Thyroid gland (tissue), 4 donors: ENCODE measurements around the gene CACNB3. TPM values are rescaled to one million over a fixed set of nuclear protein-coding genes. Genes with fewer than 3 reads are reported as not detected.
"Not testable (repeated sequence)": the region's sequence is repeated elsewhere in the genome, so short reads cannot be mapped to it uniquely, and the experiment has no call there.

Experiments
- DNase-seq, 2 donors: peaks; one replicate each; pipeline ENCODE4 v3.0.0-alpha.2; 2019
- H3K27ac ChIP-seq, 3 donors: fragments of 200-600 bp; sonication (generic); 1 replicate in 2 of 3; 2 replicates in 1 of 3; pipeline ENCODE4 v1.5.1; 2016 to 2019; ENCODE audit warnings: mild to moderate bottlenecking in 1 of 3, moderate library complexity in 1 of 3
- H3K27me3 ChIP-seq: fragments of 200-600 bp; sonication (generic); one replicate; pipeline ENCODE4 v1.5.1; 2019
- H3K36me3 ChIP-seq, 2 donors: fragments of 200-600 bp; sonication (generic); one replicate each; pipeline ENCODE4 v1.5.1; 2016 to 2019
- H3K4me1 ChIP-seq, 2 donors: fragments of 200-600 bp; sonication (generic); one replicate each; pipeline ENCODE4 v1.5.1; 2017 to 2019
- H3K4me3 ChIP-seq, 3 donors: fragments of 200-600 bp; sonication (generic); replicated peaks in 1 of 3; 1 replicate in 2 of 3; 2 replicates in 1 of 3; pipeline ENCODE4 v1.5.1; 2016; ENCODE audit warnings: mild to moderate bottlenecking in 1 of 3
- H3K9me3 ChIP-seq: fragments of 200-600 bp; sonication (generic); one replicate; pipeline ENCODE4 v1.5.1; 2017
- POLR2A ChIP-seq, 2 donors: fragments of 450-650 bp; IDR thresholded peaks; one replicate each; pipeline ENCODE4 v1.6.1; 2017; ENCODE audit warnings: antibody characterized with exemption in 2 of 2, mild to moderate bottlenecking in 2 of 2, moderate library complexity in 1 of 2
- WGBS, 2 donors: methylation state at CpG; one replicate each; pipeline ENCODE4 v1.1.5; 2017; 5-methylcytosine and 5-hydroxymethylcytosine counted together
- intact Hi-C: fragments of 100-400 bp; cut with DNase I; formaldehyde crosslinking; loops from one replicate; pipeline ENCODE4 v1.15.1; 2023
- total RNA-seq, 4 donors: library from RNA; depleted of rRNA; stranded (reverse); fragments of >200 nt; gene quantifications; one replicate each; pipeline ENCODE4 v1.2.3, GENCODE V29; 2016
- TF ChIP-seq, protein P1 (sequence below), 6 experiments: fragments of 200-600 bp in 3 of 6; fragments of 450-650 bp in 3 of 6; sonication (generic) in 3 of 6; IDR thresholded peaks; one replicate each; pipeline ENCODE4 v1.5.1; 2016 to 2019; ENCODE audit warnings: antibody characterized with exemption in 6 of 6, mild to moderate bottlenecking in 2 of 6, inconsistent platforms in 1 of 6, moderate library complexity in 1 of 6

The CACNB3 gene
- total RNA-seq, 4 donors from 2014 or later: 7.1 to 16.4 (median 13.1) TPM

GRCh38 chr12:48851883-48852733 lies 33.8 kb downstream of the CACNB3 start, which contains the start of gene DDX23:
TSS of gene DDX23 (minus strand) at chr12:48852163. CDS start at chr12:48845782, 6,381 bp downstream.
- Histone ChIP-seq H3K36me3 (no peaks in the 10 kb centered on the region), H3K9me3 (no peaks in the 10 kb centered on the region), H3K4me3 (peak within 1 kb of the TSS; percentile 56 to 97 (median 91)), H3K27ac (peak within 1 kb of the TSS; percentile 62 to 85 (median 69)), H3K4me1 (peaks cover 14 to 16% of the 10 kb centered on the region in 2 donors), H3K27me3 (no peaks in the 10 kb centered on the region)
- 0 to 1% methylated on average over 31 to 53 of the region's 53 CpGs for WGBS, 2 donors
- peak; percentile 95 for DNase-seq
- intact Hi-C loops: no loop called here
- TF ChIP-seq POLR2A (IDR thresholded peaks at IDR 0.05): peak in 1 of 2 donors; percentile 75
- TF ChIP-seq, protein P1, sequence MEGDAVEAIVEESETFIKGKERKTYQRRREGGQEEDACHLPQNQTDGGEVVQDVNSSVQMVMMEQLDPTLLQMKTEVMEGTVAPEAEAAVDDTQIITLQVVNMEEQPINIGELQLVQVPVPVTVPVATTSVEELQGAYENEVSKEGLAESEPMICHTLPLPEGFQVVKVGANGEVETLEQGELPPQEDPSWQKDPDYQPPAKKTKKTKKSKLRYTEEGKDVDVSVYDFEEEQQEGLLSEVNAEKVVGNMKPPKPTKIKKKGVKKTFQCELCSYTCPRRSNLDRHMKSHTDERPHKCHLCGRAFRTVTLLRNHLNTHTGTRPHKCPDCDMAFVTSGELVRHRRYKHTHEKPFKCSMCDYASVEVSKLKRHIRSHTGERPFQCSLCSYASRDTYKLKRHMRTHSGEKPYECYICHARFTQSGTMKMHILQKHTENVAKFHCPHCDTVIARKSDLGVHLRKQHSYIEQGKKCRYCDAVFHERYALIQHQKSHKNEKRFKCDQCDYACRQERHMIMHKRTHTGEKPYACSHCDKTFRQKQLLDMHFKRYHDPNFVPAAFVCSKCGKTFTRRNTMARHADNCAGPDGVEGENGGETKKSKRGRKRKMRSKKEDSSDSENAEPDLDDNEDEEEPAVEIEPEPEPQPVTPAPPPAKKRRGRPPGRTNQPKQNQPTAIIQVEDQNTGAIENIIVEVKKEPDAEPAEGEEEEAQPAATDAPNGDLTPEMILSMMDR (IDR thresholded peaks at IDR 0.05): peak in 1 of 6 experiments; percentile 8

DNA sequence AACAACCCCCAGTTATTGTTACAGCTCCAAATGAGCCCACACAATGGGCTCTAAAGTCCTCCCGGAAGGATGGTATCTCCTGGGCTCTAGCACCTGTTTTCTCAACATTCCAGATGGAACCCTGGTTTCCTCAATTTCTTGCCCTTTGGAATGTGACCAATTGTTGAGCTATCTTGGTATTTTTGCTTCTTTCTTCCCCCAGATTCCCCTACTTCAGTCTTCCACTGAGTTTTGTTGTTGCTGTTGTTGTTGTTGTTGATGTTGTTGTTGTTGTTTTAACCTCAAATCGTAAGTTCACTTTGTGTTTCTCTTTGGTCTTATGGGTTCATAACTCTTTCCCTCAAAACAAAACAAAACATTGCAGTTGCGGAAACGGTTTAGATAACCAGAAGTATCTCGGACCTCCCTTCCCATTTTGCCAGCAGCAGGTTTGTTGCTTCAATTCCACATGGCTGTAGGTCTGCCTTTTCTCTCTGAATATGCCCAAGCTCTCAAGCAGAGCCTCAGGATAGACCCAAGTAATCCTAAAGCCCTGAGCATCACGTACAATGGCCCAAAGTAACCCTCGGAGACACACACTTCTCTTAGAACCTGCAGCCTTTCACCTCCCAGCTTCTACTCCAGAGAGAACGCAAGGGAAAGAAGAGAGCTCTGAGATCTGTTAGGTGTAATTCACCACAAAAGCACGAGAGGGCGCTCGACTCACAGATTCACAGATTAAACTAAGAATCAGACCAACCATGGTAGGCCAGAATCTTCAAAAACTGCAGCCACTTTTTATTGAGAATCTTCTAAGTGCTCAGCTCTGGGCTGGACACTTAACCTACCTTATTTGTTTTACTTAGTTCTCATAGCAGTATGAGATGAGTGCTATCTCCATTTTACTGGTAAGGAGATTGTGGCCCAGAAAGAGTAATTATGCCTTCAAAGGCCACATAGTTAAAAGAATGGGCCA lies 34.7 kb downstream of the CACNB3 start:
- peak overlapping the region in 1 of 3 donors; percentile 31 for H3K4me3 ChIP-seq
- no peaks in the 10 kb centered on the region for H3K9me3 ChIP-seq
- H3K4me1 ChIP-seq: peaks cover 14 to 16% of the 10 kb centered on the region in 2 donors
- intact Hi-C loops: no loop called here
- H3K27ac ChIP-seq: peak overlapping the region in 2 of 3 donors; percentile 67 to 69
- no peaks in the 10 kb centered on the region for H3K27me3 ChIP-seq
- no peak for TF ChIP-seq POLR2A (IDR thresholded peaks at IDR 0.05)
- TF ChIP-seq, protein P1 (IDR thresholded peaks at IDR 0.05): peak; percentile 82 to 96 (median 92)
- no peaks in the 10 kb centered on the region for H3K36me3 ChIP-seq
- 1 to 2% methylated on average over 11 of the region's 11 CpGs for WGBS, 2 donors
- DNase-seq: peak; percentile 90 to 92

- TF ChIP-seq, protein P1 (IDR thresholded peaks at IDR 0.05): no peak
- TF ChIP-seq POLR2A (IDR thresholded peaks at IDR 0.05): no peak
- 92 to 94% methylated on average over 4 of the region's 4 CpGs for WGBS, 2 donors
- intact Hi-C loops: loop anchor here (2.0 kb wide), 1 partner anchor 36 kb away; no protein-coding TSS in a partner anchor
- Histone ChIP-seq H3K27ac (no peak overlapping the region), H3K9me3 (no peaks in the 10 kb centered on the region), H3K36me3 (no peaks in the 10 kb centered on the region), H3K27me3 (no peaks in the 10 kb centered on the region), H3K4me3 (no peak overlapping the region), H3K4me1 (peaks cover 14 to 16% of the 10 kb centered on the region in 2 donors)
- DNase-seq: no peak
Measured at GRCh38 chr12:48854488-48854887, 36.2 kb downstream of the CACNB3 start.

- H3K27ac ChIP-seq, H3K9me3 ChIP-seq, H3K4me3 ChIP-seq, DNase-seq, H3K27me3 ChIP-seq, H3K36me3 ChIP-seq: not testable (repeated sequence)
- intact Hi-C loops: loop anchor here (2.0 to 5.0 kb wide), 2 partner anchors 36 to 132 kb away; no protein-coding TSS in a partner anchor
- WGBS, 2 donors: 86% methylated on average over 10 of the region's 10 CpGs
- peaks cover 14 to 16% of the 10 kb centered on the region in 2 donors for H3K4me1 ChIP-seq
Measured at GRCh38 chr12:48854932-48855331, 36.6 kb downstream of the CACNB3 start.

DNA sequence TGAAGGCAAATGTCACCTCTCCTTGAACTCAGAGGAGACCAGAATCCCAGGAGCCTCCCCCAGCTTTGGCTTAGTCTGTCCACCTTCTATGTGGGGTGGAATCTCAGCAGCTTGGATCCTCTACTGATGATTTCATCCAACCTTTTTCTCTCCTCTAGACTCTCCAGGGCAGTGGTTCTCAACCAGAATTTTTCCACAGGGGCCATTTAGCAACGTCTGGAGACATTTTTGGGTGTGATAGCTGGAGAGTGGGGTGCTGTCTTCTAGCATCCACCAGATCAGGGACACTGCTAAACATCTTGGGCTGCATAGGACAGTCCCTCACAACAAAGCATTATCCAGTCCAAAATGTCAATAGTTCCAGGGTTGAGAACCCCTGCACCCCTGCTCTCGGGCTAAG lies 38.1 kb downstream of the CACNB3 start:
- H3K4me1 ChIP-seq: peaks cover 3 to 5% of the 10 kb centered on the region in 2 donors
- H3K27me3 ChIP-seq: no peaks in the 10 kb centered on the region
- no peaks in the 10 kb centered on the region for H3K36me3 ChIP-seq
- H3K4me3 ChIP-seq: no peak overlapping the region
- no peak for TF ChIP-seq POLR2A (IDR thresholded peaks at IDR 0.05)
- TF ChIP-seq, protein P1 (IDR thresholded peaks at IDR 0.05): no peak
- DNase-seq: no peak
- intact Hi-C loops: loop anchor here (5.0 kb wide), 1 partner anchor 131 kb away; no protein-coding TSS in a partner anchor
- H3K27ac ChIP-seq: no peak overlapping the region
- 65 to 72% methylated on average over 1 to 2 of the region's 2 CpGs for WGBS, 2 donors
- no peaks in the 10 kb centered on the region for H3K9me3 ChIP-seq
